Immature natural killer cell (primary cell): ENCODE results near the gene LRRC15. TPM values are rescaled to one million over a fixed set of nuclear protein-coding genes. Genes with fewer than 3 reads are reported as not detected.
A peak's percentile ranks its signal among the peaks of the same experiment; 100 is the strongest.

Source experiments
- DNase-seq, 3 donors: peaks; one replicate each; pipeline ENCODE4 v3.0.0; 2022; ENCODE audit warnings: mixed read lengths in 1 of 3
- H3K27ac Mint-ChIP-seq, 6 donors: one replicate each; pipeline ENCODE4 v1.8.0; 2020; ENCODE audit warnings: mixed read lengths in 6 of 6, mild to moderate bottlenecking in 5 of 6, inconsistent platforms in 4 of 6, moderate library complexity in 3 of 6
- H3K27me3 Mint-ChIP-seq, 3 donors: one replicate each; pipeline ENCODE4 v1.8.0; 2020 to 2021; ENCODE audit warnings: low read depth in 3 of 3, mild to moderate bottlenecking in 3 of 3, mixed read lengths in 3 of 3, moderate library complexity in 3 of 3, inconsistent platforms in 1 of 3
- H3K36me3 Mint-ChIP-seq, 3 donors: one replicate each; pipeline ENCODE4 v1.8.0; 2020; ENCODE audit warnings: mixed read lengths in 3 of 3, inconsistent platforms in 2 of 3, mild to moderate bottlenecking in 2 of 3
- H3K4me1 Mint-ChIP-seq, 2 donors: one replicate each; pipeline ENCODE4 v1.8.0; 2020; ENCODE audit warnings: inconsistent platforms in 2 of 2, mild to moderate bottlenecking in 2 of 2, mixed read lengths in 2 of 2, moderate library complexity in 1 of 2
- H3K4me3 Mint-ChIP-seq, 5 donors: one replicate each; pipeline ENCODE4 v1.8.0; 2020; ENCODE audit warnings: mild to moderate bottlenecking in 5 of 5, mixed read lengths in 5 of 5, inconsistent platforms in 3 of 5, moderate library complexity in 3 of 5
- H3K9me3 Mint-ChIP-seq, 6 donors: one replicate each; pipeline ENCODE4 v1.8.0; 2020; ENCODE audit warnings: mild to moderate bottlenecking in 6 of 6, mixed read lengths in 6 of 6, inconsistent platforms in 4 of 6, moderate library complexity in 3 of 6
- polyA plus RNA-seq, 3 donors: library from polyadenylated mRNA; unstranded; fragments of 300-500 nt; fragmentation: Illumina TruSeq; gene quantifications; one replicate each; pipeline ENCODE4 v1.2.3, GENCODE V29; 2021

LRRC15 gene
- polyA plus RNA-seq, 3 donors from 2014 or later: not detected

GRCh38 chr3:194395778-194396538 lies 26.4 kb upstream of the LRRC15 start:
- no peak overlapping the region for H3K27ac Mint-ChIP-seq
- no peaks in the 10 kb centered on the region for H3K36me3 Mint-ChIP-seq
- no peak for DNase-seq
- H3K9me3 Mint-ChIP-seq: peaks cover 0 to 2% (median 0%) of the 10 kb centered on the region in 6 donors
- peak overlapping the region in 4 of 5 donors; percentile 21 to 81 (median 64) for H3K4me3 Mint-ChIP-seq
- peaks cover 36 to 41% of the 10 kb centered on the region in 2 donors for H3K4me1 Mint-ChIP-seq
- peaks cover 0 to 17% (median 10%) of the 10 kb centered on the region in 3 donors for H3K27me3 Mint-ChIP-seq

DNA sequence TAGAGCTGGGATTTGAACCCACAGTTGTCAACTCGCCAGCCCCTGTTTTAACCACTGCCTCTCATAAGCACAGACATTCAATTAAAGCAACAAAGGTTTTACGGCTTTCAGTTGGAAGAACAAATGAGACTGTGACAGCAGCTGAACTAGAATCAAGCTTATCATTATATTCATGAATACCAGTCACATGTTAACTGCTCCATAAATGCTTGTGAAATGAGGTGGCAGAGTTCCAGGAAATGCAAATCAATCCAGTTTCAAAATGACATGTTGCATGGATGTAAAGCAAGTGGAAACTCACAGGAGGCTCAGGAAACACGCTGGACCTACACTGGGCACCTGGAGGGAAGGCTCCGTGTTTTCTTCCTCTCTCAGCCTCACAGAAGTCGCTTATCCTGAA lies 25.7 kb upstream of the LRRC15 start:
- H3K27ac Mint-ChIP-seq: no peak overlapping the region
- peaks cover 36 to 39% of the 10 kb centered on the region in 2 donors for H3K4me1 Mint-ChIP-seq
- no peaks in the 10 kb centered on the region for H3K36me3 Mint-ChIP-seq
- H3K9me3 Mint-ChIP-seq: peaks cover 0 to 2% (median 0%) of the 10 kb centered on the region in 6 donors
- no peak for DNase-seq
- H3K4me3 Mint-ChIP-seq: peak overlapping the region in 3 of 5 donors; percentile 13 to 21 (median 19)
- peaks cover 0 to 17% (median 11%) of the 10 kb centered on the region in 3 donors for H3K27me3 Mint-ChIP-seq

DNA sequence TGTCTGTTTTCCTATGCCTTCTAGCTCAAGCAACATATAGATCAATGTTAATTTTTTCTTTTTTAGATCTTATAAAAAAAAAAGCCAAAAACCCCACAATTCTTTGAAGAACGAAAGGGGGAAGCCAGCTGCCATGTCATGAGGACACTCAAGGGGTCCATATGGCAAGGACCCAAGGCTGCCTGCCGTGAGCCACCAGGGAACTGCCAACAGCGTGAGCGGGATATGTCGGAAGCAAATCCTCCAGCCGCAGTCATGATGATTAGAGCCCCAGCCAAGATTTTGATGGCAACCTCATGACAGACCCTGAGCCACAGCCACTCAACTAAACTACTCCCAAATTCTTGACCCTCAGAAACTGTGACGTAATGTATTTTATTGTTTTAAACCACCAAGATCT lies 23.0 kb upstream of the LRRC15 start:
- no peak for DNase-seq
- Mint-ChIP-seq H3K9me3 (no peaks in the 10 kb centered on the region), H3K27ac (no peak overlapping the region), H3K27me3 (peaks cover 0 to 9% (median 4%) of the 10 kb centered on the region in 3 donors), H3K4me3 (no peak overlapping the region), H3K36me3 (peaks cover 0 to 4% (median 0%) of the 10 kb centered on the region in 3 donors), H3K4me1 (peaks cover 13 to 15% of the 10 kb centered on the region in 2 donors)

GRCh38 chr3:194390835-194391234 lies 21.3 kb upstream of the LRRC15 start:
- DNase-seq: no peak
- H3K4me1 Mint-ChIP-seq: peaks cover 2 to 3% of the 10 kb centered on the region in 2 donors
- peaks cover 0 to 4% (median 0%) of the 10 kb centered on the region in 3 donors for H3K36me3 Mint-ChIP-seq
- H3K9me3 Mint-ChIP-seq: no peaks in the 10 kb centered on the region
- H3K4me3 Mint-ChIP-seq: no peak overlapping the region
- H3K27ac Mint-ChIP-seq: no peak overlapping the region
- H3K27me3 Mint-ChIP-seq: peaks cover 0 to 8% (median 3%) of the 10 kb centered on the region in 3 donors

GRCh38 chr3:194389269-194389668 lies 19.7 kb upstream of the LRRC15 start:
- Mint-ChIP-seq H3K4me1 (no peaks in the 10 kb centered on the region), H3K9me3 (no peaks in the 10 kb centered on the region), H3K4me3 (no peak overlapping the region), H3K27ac (no peak overlapping the region), H3K27me3 (peaks cover 0 to 5% (median 4%) of the 10 kb centered on the region in 3 donors), H3K36me3 (peaks cover 0 to 4% (median 0%) of the 10 kb centered on the region in 3 donors)
- no peak for DNase-seq

DNA sequence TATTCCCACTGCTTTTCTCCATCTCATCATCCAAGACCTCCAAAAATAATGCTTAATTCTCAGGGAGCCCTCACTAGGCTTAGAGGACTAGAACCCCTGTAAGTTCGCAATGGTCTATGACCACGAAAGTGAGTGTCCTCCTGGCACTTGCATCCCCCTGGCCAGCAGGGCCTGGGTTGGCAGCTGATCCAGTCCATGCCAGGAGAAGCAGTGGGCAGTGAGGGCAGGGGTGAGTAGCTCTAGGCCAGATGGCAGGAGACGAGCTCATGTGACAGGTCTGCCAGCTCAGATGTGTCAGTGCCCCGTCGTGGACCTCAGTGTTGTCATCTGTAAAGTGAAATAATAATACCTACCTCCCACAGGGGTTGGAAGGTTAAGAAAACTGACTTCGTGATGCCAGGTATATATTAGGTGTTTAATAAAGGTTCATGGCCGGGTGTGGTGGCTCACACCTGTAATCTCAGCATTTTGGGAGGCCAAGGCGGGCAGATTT lies 18.4 kb upstream of the LRRC15 start:
- peaks cover 0 to 4% (median 0%) of the 10 kb centered on the region in 3 donors for H3K36me3 Mint-ChIP-seq
- no peaks in the 10 kb centered on the region for H3K4me1 Mint-ChIP-seq
- DNase-seq: no peak
- H3K27me3 Mint-ChIP-seq: peaks cover 0 to 6% (median 5%) of the 10 kb centered on the region in 3 donors
- no peak overlapping the region for H3K27ac Mint-ChIP-seq
- H3K9me3 Mint-ChIP-seq: no peaks in the 10 kb centered on the region
- no peak overlapping the region for H3K4me3 Mint-ChIP-seq

GRCh38 chr3:194387276-194387675 lies 17.7 kb upstream of the LRRC15 start:
- Mint-ChIP-seq H3K36me3 (peaks cover 0 to 4% (median 0%) of the 10 kb centered on the region in 3 donors), H3K27ac (no peak overlapping the region), H3K27me3 (peaks cover 0 to 6% (median 5%) of the 10 kb centered on the region in 3 donors), H3K4me3 (no peak overlapping the region), H3K9me3 (no peaks in the 10 kb centered on the region), H3K4me1 (no peaks in the 10 kb centered on the region)
- DNase-seq: no peak

GRCh38 chr3:194386648-194387047 lies 17.1 kb upstream of the LRRC15 start:
- Mint-ChIP-seq H3K4me3 (no peak overlapping the region), H3K27me3 (peaks cover 0 to 6% (median 5%) of the 10 kb centered on the region in 3 donors), H3K4me1 (no peaks in the 10 kb centered on the region), H3K36me3 (peaks cover 0 to 4% (median 0%) of the 10 kb centered on the region in 3 donors), H3K9me3 (no peaks in the 10 kb centered on the region), H3K27ac (no peak overlapping the region)
- no peak for DNase-seq

DNA sequence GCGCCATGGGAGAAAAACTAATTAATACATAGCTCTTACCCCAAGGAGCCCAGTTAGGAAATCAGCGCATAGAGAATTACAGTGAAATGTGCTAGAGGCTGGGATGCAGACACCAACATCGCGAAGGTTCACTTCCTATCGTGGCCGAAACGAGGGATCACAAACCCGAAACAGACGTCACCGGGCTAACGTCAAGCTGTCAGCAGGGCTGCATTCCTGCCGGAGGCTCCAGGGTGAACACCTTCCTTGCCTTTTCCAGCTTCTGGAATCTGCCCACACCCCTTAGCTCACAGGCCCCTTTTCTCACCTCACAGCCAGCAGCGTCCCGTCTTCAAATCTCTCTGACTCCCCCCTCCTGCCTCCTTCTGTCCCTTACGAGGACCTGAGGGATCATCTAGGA lies 16.5 kb upstream of the LRRC15 start:
- no peak for DNase-seq
- Mint-ChIP-seq H3K27ac (no peak overlapping the region), H3K9me3 (no peaks in the 10 kb centered on the region), H3K36me3 (peaks cover 0 to 4% (median 0%) of the 10 kb centered on the region in 3 donors), H3K4me1 (no peaks in the 10 kb centered on the region), H3K4me3 (no peak overlapping the region), H3K27me3 (peaks cover 0 to 6% (median 5%) of the 10 kb centered on the region in 3 donors)

DNA sequence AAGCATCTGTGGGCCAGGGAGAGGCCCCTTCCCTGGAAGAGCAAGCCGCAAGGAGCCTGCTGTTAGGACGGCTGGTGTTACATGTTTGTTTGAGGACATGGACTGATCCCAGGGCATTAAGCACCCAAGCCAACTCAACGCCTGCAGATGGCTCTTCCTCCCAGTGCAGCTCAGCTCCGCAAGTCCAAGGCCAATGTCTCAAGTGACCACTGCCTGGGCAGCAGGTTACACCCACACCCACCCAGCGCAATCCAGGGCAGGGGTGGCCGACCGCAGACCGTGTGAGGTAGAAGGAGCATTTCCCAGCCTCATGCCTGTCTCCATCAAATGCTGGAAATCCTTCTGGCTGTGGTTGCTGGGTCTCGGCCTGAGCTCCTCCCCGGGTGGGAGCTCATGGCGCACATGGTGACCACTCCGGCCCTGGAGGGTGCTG lies 15.0 kb upstream of the LRRC15 start:
- Mint-ChIP-seq H3K36me3 (peaks cover 0 to 4% (median 0%) of the 10 kb centered on the region in 3 donors), H3K9me3 (no peaks in the 10 kb centered on the region), H3K4me3 (no peak overlapping the region), H3K27me3 (peaks cover 0 to 6% (median 4%) of the 10 kb centered on the region in 3 donors), H3K4me1 (no peaks in the 10 kb centered on the region), H3K27ac (no peak overlapping the region)
- DNase-seq: no peak

- Mint-ChIP-seq H3K4me3 (no peak overlapping the region), H3K36me3 (peaks cover 0 to 4% (median 0%) of the 10 kb centered on the region in 3 donors), H3K27ac (no peak overlapping the region), H3K9me3 (no peaks in the 10 kb centered on the region), H3K4me1 (no peaks in the 10 kb centered on the region), H3K27me3 (peaks cover 0 to 6% (median 4%) of the 10 kb centered on the region in 3 donors)
- DNase-seq: no peak
Observed at GRCh38 chr3:194384156-194384555, 14.6 kb upstream of the LRRC15 start.

GRCh38 chr3:194383276-194383940 lies 13.9 kb upstream of the LRRC15 start:
- no peak overlapping the region for H3K4me3 Mint-ChIP-seq
- no peak overlapping the region for H3K27ac Mint-ChIP-seq
- H3K9me3 Mint-ChIP-seq: no peaks in the 10 kb centered on the region
- DNase-seq: no peak
- no peaks in the 10 kb centered on the region for H3K4me1 Mint-ChIP-seq
- H3K36me3 Mint-ChIP-seq: peaks cover 0 to 4% (median 0%) of the 10 kb centered on the region in 3 donors
- H3K27me3 Mint-ChIP-seq: peaks cover 0 to 7% (median 6%) of the 10 kb centered on the region in 3 donors

- Mint-ChIP-seq H3K9me3 (no peaks in the 10 kb centered on the region), H3K36me3 (peaks cover 0 to 3% (median 0%) of the 10 kb centered on the region in 3 donors), H3K27me3 (peaks cover 0 to 7% (median 6%) of the 10 kb centered on the region in 3 donors), H3K4me3 (no peak overlapping the region), H3K27ac (no peak overlapping the region), H3K4me1 (no peaks in the 10 kb centered on the region)
- no peak for DNase-seq
Observed at GRCh38 chr3:194382892-194383223, 13.3 kb upstream of the LRRC15 start.
